Measurements from ENCODE around the gene KITLG.
"Not testable (repeated sequence)": the region's sequence is repeated elsewhere in the genome, so short reads cannot be mapped to it uniquely, and the experiment has no call there.

KITLG gene

GRCh38 chr12:88575361-88575970 is 4.8 kb downstream of the KITLG start:
- DNase-seq (ENCODE audit: low spot score) = no peak

DNA sequence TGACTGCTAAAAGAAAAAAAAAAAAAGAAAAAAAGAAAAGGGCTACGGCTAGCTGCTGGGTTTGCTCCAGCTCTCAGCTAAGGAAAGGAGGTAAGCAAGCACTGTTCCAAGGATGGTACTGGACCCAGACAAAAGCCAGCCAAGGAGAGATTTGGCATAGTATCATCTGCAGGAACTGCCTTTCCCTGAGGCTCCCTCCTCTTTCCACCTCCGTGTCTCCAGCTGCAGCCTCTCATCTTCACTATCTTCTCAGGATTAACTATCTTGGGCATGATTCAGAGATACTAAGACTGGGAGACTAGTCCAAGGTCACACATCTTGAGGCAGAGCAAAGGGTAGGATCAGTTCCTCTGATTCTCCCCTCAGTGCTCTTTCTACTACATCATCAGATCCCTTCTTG is 6.0 kb downstream of the KITLG start:
- no peak for DNase-seq (ENCODE audit: low spot score)

DNA sequence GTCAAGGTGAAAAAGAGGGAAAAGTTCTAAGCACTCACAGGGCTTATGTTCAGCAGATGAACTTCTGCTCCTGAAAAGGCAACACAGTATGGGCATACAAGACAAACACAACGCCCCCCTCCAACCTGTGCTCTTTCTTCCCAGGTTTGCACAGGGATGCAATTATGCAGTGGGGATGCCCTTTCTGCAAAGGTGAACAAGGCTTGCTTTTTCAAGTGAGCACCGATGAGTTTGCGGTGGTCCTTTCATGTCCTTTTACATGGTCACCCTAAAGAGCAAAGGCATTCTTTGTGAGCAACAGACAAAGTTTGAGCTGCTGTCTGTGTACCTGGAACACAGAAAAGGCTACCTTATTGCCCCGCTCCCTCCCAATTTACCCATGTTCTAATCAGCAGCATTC is 6.7 kb downstream of the KITLG start:
- DNase-seq (ENCODE audit: low spot score) = no peak

DNA sequence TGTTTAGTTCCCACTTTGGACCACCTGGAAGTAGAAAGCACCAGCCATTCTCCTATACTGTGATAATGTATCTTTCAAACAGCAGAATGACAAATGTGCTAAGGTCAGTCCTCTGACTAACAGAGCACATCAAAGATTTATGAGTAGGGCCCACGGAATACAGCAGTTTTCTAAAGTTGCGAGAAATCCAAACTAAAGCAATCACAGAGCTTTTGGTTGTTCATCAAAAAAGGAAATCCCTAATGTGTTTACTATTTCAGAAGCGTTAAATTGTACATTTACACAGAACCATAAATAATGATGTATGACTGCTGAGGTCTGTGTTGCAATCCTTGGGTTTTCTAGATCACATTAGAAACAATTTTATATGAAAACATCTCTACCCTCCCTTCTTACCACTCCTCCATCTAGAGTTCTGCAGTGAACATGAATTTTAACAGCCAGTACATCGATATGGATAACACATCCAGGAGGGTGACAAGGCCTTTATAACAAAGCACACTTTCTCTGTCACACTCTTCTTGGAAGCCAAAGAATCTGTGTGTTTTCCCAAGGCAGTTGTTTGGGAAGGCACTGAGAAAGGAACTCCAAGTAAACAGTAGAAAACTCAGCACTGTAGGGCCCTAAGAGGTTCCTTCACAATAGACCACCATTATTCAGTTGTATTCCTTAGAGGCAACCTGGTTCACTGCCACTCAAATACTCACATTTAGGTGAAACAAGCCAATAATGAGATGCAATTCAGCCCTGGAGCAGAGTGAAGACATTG is 7.3 kb downstream of the KITLG start:
- DNase-seq (ENCODE audit: low spot score) = no peak

DNA sequence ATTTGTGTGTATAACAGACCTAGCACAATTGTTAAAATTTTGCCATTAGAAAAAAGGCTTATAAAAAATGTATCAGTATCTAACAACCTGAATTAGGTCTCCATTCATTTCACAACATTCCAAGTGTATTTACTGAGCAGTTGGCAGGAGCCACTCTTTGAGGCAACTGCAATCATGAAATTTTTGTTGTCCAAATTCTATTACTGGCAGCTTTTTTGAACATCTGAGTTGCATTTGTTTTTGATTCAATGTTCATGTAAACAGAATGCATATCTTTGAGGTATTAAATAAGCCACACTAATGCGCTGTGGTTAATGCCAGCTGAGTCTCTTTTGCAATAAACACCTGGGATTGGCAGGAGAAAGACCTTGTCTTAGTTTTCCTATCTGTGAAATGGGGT is 8.7 kb downstream of the KITLG start:
- no peak for DNase-seq (ENCODE audit: low spot score)

DNA sequence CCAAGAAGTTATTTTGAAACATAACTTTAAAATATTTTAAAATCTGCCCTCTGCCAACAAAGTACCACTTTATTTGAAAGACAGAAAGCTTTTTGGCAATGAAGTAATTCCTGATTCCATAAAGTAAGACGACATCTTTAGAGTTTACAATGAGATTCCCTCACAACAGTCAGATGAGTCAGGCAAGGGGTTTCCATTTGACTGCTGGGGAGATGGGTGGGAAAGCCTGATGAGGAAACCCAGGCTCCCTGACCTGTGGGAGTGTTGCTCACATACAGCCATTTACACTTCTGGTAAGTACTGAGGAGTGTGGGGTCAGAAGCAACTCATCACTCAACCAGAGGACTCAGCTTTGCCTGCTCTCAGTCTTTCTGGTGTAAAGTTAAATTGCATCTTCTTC is 10.2 kb downstream of the KITLG start:
- no peak for DNase-seq (ENCODE audit: low spot score)

DNA sequence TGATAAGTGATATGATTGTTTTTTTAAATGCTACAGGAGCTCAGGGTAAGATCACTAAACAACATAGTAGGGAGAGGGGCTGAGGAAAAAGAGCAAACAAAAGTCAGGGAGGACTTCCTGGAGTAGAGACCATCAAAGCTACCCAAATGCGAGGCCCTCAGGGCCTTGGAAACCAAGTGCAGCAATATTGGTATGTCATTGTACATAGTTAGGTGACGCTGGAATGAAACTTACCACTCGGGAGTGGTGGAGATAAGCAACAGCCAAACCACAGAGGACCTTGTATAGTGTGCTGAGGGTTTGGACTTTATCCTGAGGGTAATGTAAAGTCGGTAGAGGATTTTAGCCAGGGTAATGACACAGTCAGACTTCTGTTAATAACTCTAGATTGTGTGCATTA is 13.8 kb downstream of the KITLG start:
- no peak for DNase-seq (ENCODE audit: low spot score)

DNA sequence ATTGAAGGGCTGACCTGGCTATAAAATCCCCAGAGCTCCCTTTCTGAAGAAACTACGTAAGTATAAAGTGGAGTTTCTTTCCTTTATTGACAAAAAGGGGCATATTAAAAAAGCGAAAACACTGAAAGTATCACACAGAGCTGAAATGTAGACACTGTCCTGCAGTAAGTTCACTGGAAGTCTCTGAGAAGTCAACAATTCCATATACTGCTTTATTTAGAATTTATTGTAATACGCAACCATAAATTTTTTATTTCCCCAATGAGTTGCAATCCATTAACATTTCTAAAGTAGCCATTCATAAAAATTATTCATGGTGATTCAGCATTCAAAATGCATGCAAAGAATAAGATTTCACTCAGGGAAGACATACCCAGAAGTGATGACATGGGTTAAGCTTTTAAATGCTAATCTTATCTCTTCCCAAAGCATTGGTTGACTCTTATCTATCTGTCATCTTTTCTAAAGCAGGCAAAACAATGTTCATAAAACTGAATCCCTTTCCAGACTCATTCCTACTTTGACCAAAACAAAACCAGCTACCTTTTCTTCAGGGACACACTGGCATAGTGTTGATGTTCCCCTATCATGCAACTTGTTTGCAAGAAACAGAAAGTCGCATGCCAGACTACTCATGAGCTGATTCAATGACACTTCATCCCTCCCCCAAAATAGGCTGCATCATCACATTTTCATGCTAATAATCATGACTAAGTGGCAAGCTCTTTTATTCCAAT is 17.3 kb downstream of the KITLG start:
- no peak for DNase-seq (ENCODE audit: low spot score)

DNA sequence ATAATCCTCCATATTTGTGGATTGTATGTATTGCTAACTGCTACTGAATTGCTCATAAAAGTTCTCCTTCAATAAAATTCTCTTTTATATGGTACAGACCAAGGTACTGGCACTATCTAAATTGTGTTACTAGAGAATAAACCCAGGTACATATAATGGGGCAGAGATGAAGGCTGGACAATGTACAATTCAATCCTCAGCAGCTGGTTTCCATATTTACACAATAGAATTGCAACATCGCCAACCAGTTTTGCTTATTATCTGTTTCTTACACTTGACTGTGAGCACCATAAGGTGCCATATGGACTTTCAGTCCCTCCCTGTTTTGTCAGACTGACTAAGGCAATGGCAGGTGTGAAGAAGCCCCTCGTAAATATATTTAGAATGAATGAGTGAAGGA is 18.1 kb downstream of the KITLG start:
- DNase-seq (ENCODE audit: low spot score) = no peak

DNA sequence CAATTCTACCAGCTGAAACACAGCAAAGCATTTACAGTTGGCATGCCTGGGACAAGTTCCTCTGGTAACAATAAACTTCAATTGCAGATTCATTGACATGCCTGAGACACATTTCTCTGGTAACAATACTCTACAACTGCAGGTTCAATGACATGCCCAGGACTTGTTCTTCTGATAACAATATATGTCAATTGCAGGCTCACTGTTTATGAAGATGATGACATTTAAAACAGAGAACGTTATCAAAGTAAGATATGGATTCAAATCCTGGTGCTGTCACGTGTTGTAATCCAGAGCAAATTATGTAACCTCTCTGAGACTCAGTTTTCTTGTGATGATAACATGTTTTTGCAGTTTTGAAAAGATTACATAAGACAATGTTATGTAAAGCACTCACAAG is 20.5 kb downstream of the KITLG start:
- no peak for DNase-seq (ENCODE audit: low spot score)

- DNase-seq (ENCODE audit: low spot score) = no peak
These were observed 21.1 kb downstream of the KITLG start for GRCh38 chr12:88559199-88559598.

- DNase-seq (ENCODE audit: low spot score) = no peak
These were observed 21.9 kb downstream of the KITLG start for GRCh38 chr12:88558340-88558867.

DNA sequence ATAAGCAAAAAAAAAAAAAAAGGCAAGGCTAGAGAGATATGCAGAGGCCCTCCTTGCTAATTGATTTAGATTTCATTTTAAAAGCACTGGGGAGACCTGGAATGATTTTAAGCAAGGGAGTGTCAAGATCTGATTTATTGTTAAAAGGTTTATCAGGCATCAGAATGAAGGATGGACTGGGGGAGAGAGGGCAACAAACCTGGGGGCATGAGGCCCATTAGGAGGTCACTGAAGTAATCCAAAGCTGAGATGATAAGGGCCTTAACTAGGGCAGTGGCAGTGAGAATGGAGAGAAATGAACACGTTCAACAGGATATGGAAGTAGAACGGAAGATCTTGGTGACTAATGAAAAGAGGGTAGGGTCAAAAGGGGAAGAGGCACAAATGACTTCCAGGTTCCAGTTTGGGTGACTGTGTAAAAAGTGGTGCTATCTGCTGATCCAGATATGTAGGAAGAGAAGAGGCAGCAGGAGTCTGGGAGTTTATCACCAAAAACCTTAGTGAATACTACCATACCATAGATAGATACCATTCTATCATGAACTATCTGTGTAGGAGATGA is 24.0 kb downstream of the KITLG start:
- DNase-seq (ENCODE audit: low spot score) = no peak

- no peak for DNase-seq (ENCODE audit: low spot score)
These were observed 26.2 kb downstream of the KITLG start for GRCh38 chr12:88553941-88554658.

GRCh38 chr12:88552610-88553079 is 27.6 kb downstream of the KITLG start:
- no peak for DNase-seq (ENCODE audit: low spot score)

DNA sequence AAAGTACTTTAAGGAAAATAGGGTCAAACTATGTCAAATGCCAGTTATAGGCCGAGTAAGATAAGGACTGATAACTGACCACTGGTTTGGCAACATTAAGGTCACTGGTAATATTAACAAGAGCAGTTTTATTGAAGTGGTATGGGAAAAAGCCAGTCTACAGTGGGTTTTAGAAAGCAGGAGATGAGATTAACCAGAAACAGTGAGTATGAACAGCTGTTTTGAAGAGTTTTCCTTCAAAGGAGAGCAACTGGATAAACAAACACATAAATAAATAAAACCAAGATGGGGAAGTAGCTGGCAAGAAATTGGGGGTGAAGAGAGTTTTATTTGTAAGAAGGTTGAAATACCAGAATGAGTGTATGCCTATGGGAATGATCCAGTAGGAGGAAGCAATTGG is 30.3 kb downstream of the KITLG start:
- no peak for DNase-seq (ENCODE audit: low spot score)

- DNase-seq (ENCODE audit: low spot score) = not testable (repeated sequence)
These were observed 32.3 kb downstream of the KITLG start for GRCh38 chr12:88547949-88548348.

GRCh38 chr12:88546853-88547252 is 33.4 kb downstream of the KITLG start:
- DNase-seq (ENCODE audit: low spot score) = no peak

- no peak for DNase-seq (ENCODE audit: low spot score)
These were observed 34.0 kb downstream of the KITLG start for GRCh38 chr12:88546226-88546625.

DNA sequence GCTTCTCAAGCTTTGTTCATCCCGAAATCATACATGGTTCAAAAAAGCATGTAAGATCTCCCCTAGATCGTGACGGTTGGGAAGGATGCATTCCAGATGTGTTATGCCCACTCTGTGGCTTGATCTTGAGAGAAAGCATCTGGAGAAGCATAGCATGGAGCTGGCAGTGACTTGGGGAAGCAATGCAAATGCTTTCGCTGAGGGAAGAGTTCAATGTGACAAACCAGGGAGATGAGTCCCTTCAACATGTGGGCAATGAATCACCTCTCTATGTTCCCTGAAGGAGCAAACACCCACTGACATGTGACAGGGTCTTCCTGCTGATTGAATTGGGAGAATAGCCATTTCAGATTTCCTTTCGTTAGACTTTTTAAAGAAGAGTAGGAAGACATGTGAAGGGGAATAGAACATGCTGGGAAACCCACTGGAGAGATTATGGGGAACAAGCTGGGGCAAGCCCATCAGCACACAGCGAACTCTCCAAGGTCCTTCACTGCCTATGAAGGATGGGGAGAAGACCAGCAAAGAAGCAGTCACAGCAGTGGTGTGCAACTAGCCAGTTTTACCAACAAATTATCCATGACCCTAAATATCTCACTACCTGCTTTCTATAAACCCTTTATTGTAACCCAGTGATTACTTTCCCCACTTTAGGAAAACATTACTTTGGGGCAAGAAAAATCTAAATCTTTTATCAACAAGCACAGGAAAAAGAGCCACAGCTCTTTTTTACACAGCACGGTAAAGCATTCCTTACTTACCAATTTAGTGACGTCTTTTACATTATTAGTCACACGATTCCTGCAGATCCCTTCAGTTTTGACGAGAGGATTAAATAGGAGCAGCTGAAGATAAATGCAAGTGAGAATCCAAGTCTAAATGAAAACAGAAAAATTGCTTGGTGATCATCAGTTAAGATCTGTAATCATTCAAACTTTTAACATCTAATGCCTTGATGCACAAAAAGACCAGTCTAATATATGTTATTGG is 35.0 kb downstream of the KITLG start:
- DNase-seq (ENCODE audit: low spot score) = no peak

DNA sequence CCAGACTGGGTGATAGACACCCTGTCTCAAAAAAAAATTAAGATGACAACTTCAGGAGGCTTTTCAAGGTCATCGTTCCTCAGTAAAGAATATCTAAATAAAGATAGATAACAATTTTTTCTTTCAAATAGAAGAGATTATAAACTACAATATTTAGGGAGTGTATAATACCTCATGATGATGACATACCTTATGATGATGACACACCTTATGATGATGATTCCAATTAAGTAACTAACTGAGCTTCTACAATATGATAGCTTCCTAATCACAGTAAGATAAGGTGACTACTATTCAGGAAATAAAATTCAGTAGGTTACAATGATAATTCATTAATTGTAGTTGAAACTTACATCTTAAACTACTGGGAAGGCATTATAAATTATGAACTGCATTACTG is 40.4 kb downstream of the KITLG start:
- DNase-seq (ENCODE audit: low spot score) = no peak

Data from germinal center (tissue), 1 donor.